GM19035 (cell line): ENCODE data around the gene PCBP3.

ENCODE experiments used
- ATAC-seq: cut with Tn5 transposase; IDR thresholded peaks from one replicate; pipeline ENCODE4 v1.9.1; 2021; ENCODE audit not compliant: unreplicated experiment

Gene PCBP3

DNA sequence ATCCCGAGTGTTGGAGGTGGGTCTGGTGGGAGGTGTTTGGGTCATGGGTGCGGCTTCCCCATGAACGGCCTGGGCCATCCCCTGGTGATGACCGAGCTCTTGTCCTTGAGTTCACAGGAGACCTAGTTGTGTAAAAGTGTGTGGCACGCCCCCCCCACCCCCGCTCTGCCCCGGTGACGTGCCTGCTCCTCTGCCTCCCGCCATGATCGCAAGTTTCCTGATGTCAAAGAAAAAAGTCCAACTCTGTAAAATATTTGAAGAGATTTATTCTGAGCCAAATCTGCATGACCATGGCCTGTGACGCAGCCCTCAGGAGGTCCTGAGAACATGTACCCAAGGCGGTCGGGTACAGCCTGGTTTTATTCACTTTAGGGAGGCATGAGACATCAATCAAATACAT is 212.9 kb downstream of the PCBP3 start:
- no peak for ATAC-seq

DNA sequence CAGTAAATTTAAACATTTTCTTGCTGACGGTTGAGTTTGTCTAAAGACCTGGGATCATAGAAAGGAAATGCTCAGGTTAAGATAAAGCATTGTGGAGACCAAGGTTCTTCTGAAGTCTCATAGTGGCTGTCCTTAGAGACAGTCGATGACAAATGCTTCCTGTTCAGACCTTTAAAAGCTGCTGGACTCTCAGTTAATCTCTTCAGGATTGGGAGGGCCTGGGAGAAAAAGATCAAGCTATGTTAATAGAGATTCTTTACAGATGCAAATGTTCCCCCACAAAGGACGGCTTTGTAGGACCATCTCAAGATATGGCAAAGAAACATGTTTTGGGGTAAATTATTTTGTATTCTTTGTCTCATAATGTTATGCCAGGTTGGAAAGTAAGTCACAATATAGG is 213.4 kb downstream of the PCBP3 start:
- ATAC-seq, result no peak

DNA sequence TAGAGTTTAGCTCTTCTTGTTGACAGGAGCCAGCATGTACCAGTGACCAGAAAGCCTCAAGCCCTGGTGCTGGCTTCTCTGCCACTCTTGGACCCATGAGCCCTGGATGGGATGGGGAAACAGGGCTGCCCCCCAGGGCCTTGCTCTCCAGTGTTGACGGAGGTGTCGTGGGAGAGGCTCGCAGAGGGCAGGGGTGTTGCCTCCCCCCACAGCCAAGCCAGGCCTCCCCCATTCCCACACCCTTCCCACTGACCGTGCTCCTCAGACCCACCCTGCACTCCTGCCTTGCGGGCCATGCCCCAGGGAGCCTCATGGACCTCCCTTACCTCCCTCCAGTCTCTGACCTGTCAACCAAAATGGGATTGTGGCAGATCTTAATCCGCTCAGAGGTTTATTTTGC is 214.2 kb downstream of the PCBP3 start:
- ATAC-seq, result no peak

DNA sequence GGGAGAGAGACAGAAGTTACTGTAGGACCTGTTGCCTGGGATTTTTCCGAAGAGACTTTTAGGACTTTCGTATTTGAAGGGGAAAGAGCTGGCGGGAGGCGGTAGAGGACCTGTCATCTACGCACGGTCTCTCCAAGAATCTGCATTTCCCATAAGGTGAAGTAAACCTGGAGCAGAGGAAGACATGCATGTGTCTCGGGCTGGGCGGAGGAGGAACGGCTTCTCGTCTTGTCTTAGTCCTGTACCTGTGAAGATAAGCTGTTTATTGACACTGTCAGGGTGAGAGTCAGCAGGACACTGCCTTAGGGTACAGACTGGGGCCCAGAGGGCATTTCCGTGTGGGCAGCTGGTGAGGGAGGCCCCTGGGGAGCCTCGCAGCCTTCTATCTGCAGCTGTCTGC is 214.7 kb downstream of the PCBP3 start:
- ATAC-seq, result no peak

DNA sequence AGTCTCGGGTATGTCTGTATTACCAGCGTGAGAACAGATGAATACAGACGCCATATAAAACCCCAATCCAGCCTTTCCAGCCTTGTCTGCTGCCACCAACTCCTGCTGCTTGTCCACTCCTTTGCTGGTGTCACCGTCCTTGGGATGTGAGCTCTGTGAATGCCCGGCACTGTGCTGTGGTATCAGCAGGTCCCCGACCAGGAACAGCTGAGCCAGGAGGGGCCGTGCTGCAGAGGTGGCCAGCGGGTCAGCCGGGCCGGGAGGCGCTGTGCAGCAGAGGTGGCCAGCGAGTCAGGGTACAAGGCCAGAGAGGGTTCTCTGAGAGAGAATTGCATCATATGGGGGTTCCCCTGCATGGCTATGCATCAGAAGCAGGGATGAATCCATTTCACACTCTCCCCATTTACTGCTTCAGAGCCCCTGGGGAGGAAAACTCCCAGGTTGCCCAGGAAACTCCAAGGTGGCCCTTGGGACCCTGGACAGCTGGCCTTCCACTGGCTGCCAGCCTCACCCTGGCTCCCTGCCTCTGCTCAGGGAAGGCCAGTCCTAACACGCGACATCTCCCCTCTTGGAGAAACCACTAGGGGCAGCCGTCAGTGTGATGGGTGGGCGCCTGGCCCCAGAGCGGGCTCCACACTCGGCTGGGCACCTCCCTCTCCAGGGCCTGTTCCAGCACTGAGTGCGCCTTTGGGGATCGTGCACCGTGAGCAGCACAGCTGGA is 215.7 kb downstream of the PCBP3 start:
- no peak for ATAC-seq

DNA sequence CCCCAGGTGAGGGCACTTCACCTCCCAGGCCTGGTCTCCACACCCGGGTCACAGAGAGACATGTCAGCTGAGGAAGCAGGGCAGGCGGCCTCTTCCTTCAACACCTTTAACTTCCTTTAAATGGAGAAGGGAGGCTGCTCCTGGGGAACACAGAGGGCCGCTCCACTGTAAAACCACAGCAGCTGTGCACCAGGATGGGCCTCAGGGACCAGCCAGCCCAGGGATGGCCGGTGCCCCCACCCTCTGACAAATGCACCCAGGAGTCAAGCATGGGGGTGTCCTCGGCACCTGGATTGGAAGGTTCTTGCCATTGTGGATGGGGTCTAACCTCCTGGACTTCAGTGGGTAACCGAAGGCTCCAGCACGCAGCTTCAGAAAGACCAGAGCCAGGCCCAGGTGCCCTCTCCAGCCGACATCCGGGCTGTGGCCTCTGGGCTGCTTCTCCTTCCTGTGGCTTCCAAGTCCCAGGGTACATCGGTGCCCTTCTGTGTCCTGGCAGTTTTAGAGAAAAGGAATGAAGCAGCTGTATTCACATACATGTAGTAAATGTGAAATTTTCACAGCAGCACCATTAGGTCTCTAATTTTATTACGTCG is 216.3 kb downstream of the PCBP3 start:
- no peak for ATAC-seq

DNA sequence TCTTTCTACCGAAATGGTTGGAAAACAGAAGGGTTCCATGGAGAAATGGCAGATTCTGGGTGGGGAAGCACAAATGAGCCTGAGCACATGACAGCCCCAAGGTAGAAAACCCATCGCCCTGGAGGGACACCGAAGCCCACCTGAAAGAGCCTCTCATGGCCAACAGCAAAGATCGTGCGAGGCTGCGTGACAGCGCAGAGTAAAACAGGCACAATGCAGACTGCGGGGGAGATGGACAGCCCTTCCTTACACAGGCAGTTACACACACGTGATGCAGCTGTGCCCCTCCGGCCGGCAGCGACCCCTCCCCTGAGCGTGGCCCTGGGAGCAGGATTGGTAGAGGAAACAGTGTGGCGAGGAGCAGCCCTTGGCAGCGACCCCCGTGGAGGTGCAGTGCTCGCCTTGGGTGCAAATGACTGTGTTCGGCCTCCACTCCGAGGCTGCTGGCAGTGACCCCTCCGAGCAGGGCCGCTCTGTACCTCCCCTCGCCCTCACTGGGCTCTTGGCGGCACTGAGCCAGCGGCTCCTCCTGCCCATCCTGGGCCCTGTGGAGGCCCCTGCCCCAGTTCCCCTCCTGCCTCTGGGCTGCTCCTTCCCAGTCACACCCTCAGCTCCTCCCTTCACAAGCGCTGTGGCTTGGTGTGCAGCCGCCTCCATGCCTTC is 217.1 kb downstream of the PCBP3 start:
- ATAC-seq, result no peak

DNA sequence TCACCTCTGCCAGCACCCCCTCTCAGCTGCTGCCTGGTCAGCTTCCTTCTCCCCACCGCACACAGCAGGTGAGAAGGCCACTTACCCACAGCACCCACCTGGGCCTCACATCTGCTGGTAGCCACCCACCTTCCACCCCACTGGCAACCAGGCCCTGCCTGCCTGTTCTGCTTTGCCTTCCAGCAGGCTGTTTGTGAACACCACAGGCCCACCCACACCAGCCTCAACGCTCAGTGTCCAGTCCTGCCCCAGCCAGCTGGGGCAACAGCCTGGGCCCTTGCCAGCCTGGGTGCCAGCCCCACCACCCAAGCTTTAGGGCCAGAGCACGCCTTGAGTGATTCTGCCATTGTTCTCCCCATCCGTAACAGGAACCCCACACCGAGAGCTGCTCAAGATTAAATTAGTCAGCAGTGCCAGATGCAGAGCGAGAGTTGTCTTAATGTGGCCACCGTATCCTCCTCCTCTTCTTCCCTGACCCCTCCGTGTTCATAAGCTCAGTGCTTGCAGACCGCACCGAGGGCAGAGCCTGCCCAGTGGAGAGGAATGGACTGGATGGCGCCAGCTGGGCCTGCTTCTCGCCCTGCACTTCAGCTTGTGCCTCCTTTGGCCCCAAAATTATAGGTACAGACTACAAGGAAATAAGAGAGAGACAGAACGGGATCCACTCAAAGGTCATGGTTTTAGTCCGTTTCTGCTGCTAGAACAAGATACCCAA is 217.8 kb downstream of the PCBP3 start:
- no peak for ATAC-seq

DNA sequence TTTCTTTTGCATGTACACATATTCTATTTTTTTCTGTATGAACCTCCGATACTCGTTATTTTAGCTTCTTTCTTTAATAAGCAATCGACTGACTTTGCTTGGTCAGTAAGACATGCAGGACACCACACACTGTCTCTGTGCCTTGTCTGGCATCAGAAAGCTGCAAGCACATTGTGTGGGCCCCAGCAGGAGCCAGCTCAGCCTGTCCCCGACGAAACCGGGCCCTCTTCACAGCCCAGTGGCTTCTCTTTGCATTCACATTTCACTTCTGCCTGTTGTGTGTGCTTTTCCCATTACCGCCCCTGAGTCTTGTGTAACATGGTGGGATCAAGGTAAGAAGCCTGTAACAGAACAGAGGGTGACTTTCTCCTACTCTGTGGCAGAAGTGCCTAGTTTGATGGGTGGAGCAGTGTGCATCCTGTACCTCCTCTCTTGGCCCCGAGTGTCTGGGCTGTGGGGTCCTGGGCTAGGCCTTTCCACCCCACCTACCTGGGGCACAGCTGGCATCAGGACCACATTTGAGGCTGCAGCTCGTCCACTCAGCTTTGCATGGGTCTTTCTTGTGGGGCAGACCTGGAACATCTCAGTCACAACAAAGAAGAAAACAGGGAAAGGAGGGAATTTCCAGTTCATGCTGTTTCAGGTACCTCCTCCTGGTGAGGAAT is 219.2 kb downstream of the PCBP3 start:
- ATAC-seq, result no peak

DNA sequence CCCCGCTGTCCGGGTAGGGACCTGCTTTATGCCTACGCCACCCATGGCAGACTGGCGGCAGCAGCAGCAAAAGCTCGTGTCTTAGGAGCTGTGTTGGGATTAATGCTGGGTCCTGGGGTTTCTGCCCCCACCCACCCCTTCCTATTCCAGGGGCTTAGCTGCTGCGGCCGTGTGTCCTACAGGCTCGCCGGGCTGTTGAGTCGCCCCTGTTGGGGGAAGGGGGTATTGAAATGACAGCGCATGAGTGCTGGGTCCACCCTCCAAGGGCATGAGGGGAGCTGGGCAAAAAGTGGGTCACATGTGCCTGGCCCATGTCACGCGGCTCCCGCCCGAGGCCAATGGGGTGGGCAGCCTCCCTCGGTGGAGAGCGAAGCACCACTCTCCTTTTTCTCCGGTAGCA is 219.7 kb downstream of the PCBP3 start:
- no peak for ATAC-seq

DNA sequence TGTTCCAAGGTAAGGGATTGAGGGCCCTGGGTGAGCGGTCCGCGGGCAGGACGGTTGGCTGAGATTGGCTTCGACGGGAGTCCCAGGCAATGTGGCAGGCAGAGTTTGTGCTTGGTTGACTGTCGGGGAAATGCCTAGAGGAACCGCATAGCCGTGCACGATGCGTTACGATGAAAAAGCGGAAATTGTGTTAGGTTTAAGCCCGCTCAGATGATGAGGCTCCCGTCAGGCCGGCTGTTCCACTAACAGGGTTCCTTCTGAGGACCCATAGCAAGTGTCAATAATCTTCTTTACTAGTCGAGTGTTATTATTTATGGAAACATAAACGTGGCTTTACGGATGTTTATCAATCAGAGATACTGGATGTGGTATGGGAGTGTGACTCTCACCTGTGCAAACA is 220.2 kb downstream of the PCBP3 start:
- no peak for ATAC-seq

DNA sequence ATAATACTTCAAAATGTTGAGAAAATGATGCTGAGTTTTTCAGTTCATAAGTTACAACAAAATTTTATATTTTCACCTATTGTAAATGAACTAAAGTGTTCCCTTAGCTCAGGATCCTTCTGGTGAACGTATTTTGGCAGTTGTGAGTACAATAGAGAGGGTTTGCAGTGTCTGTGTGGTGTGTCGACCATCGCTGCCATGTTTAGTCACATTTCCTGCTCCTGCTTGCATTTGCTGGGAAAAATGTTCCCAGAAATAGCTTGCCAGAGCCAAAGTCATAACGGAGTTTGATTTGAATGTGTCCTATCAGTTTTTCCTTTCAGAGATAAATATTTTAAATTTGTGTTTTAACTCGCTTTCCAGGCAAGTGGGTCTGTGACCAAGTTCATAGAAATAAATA is 220.9 kb downstream of the PCBP3 start:
- no peak for ATAC-seq

DNA sequence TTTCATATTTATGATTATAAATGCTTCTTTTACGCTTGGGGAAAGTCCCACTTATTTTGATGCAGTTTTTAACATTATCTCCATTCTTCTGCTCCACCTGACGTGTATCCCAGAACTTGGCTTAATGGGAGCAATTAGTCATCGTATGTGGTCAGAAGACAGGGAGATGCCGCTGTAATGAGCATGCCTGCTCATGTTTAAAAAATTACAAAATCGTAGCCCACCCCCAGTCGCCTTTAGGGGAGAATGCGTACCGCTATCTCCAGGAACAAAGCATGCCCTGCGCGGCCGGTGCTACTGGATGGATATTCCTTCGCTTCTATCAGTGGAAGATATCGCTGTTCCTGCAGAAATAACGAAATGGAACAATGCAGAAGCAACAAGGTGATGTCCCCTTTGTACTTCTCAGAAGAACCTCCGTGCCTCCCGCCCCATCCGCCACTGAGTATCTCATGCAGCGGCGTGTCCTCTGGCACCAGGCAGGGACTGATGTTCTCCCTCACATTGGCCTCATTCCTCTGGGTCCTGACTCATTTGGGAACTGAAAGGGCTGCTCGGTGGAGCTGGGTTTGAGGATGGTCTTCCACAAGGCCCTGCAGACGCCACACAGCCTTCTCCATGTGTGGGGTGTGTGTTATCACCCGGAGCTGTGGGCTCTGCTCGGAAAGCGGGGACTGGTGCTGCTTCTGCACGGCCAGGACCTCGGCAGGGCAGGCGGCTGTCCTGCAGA is 221.7 kb downstream of the PCBP3 start:
- no peak for ATAC-seq

DNA sequence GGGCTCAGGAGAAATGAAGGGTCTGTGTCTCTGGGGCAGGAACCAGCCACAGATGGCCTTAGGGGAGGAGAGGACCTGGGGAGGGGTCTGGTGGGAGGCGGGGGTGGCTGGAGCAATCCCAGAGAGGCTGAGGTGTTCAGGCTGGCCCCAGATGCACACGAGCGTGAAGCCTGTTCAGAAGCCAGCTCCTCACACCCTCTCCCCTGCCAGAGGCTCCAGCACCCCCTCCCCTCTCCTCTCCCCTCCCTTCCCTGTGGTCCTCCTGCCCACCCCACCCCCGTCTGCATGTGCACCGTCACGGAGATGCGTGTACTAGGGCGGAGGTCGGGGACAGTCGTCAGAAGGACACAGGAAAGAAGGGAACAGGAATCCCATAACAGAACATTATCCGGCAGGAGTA is 223.0 kb downstream of the PCBP3 start:
- ATAC-seq, result no peak

DNA sequence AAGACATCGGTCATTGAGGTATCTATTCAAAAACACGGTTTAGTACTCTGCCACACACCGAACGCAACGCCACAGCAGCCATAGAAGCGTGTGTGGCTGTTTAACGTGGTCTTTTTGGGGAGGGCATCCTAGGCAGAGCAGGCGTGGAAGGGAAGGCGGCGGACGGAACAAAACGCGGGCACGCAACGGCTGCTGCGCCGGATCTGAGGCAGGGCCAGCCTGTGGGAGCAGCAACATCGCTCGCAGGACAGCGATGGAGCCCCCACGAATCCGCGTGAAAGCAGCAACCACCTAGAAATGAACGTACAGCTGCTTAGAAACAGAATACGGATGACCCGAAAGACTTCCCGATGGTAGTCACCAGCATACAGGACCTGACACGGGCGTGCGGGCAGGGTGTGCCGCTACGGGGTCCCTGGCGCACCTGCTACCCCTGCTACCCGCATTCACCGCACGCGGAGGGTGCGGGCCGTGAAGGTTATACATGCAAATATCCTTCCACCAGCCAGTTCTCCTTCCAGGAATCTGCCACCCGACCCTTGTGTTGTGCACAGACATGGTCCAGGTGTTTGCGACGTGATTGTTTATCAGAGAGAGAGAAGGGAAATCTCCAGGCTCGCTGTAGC is 223.6 kb downstream of the PCBP3 start:
- ATAC-seq, result no peak

DNA sequence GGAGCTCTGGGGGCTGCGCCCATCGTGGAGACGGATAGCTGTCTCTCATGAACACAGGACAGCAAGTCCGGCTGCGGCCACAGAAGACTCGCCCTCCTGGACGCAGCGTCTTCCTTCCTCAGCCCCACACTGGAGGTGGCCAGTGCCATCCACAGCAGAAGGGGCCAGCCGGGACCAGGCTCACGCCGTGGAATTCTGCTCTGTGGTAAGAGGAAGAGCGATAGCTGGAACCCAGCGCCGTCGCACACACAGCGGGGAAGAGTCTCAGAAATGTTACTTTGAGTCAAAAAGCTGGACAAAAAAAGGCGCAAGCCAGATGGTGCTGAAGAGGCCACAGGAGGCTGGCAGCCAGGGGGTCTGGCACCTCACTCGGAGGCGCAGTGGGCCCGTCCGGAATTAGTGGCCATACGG is 224.2 kb downstream of the PCBP3 start:
- ATAC-seq, result no peak

DNA sequence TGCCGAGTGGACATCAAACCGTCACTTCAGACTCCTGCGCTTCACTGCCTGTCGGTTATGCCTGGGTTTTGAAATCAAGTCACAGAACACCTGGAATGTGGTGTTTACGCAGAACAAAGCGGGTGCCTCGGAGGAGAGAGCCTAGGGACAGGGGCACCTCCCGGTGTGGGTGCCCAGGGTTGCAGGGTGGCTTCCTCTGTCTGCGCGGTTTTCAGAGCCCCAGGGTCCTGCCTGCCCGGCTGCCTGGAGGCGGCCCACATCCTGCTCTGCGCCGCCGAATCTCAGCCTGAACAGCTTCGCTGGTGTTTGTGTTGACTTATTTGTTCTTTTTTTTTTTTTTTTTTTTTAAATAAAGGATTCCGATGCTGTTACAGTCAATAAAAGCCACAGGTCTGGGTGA is 224.6 kb downstream of the PCBP3 start:
- no peak for ATAC-seq

DNA sequence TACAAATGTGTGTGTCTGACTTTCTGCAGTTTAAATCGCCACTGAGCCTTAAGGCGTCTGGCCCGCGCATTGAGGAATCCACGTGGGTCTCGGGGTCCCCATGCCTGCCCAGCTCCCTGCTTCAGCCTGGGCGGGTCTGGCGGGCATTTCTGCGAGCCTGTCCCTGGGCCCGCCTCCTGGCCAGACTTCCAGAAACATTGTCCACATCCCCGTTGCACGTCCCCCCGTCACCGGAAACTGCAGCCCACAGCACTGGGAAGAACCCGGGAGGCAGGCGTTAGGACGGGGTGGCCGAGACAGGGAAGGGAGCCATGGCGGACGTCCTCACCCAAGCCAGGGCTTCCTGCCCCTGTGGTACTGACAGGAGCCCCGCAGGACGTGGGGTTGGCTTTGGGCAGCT is 225.0 kb downstream of the PCBP3 start:
- ATAC-seq, result no peak

DNA sequence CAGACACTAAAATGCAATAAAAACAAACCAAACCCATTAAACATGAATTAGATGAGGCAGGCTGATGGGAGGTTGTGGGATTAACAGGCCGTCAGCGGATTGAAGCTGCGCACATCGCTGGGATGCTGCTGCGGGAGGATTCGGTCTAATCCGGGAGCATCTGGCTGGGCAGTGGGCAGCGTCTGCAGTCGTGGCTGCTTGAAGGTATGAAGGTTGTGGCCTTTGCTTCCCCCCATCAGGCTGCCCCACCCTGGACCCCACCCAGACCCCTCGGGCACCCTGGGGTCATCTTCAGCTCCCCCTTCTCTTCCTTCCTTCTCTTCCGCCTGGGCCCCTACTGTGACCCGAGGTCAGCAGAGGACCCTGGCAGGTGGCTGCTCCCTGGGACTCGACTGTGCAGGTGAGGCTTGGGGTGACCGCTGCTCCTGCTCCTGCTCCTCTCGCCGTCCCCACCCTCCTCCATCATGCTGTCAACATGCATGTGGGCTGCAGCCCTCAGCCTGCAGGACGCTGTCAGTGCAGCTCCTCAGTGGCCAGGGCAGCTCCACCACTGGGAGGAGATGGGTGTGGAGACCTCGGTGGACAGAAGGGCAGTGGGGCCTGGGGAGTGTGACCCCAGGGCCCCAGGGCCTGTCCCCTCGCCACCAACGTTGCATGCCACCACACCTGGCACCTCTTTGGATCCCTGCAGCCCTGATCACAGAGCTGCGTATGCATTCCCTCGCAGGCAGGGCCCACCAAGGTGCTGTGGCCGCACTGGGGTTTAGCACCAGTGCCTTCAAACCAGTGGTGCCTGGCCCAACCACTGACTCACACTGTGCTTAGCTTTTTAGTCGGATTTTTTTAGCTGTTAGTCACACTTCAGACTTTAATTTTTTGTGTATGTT is 225.8 kb downstream of the PCBP3 start:
- no peak for ATAC-seq
